Activated CD8-positive, alpha-beta T cell treated with anti-CD3 and anti-CD28 coated beads for 36 hours (primary cell): ENCODE results near the gene P2RX2. TPM values are rescaled to one million over a fixed set of nuclear protein-coding genes. Genes with fewer than 3 reads are reported as not detected.

Source experiments
- ATAC-seq: fragments of 200-7000 bp; cut with Tn5 transposase; one replicate; pipeline ENCODE4 v1.10.0; 2021; ENCODE audit warnings: mild to moderate bottlenecking, moderate library complexity
- CTCF ChIA-PET: fragments of 350-600 bp; sonication (Branson Sonifier 250); formaldehyde crosslinking; loops from one replicate; lab custom pipeline; 2021; ENCODE audit warnings: antibody characterized with exemption; lab: Charles Lee
- POLR2A ChIA-PET: fragments of 350-600 bp; sonication (Branson Sonifier 250); formaldehyde crosslinking; loops from one replicate; lab custom pipeline; 2021; ENCODE audit warnings: antibody characterized with exemption; lab: Charles Lee
- DNase-seq: peaks from one replicate; pipeline ENCODE4 v3.0.0-alpha.2; 2020
- H3K27ac Mint-ChIP-seq: one replicate; pipeline ENCODE4 v1.8.0; 2021; ENCODE audit warnings: mild to moderate bottlenecking, mixed read lengths
- H3K27me3 Mint-ChIP-seq: one replicate; pipeline ENCODE4 v1.8.0; 2021; ENCODE audit warnings: mixed read lengths
- H3K36me3 Mint-ChIP-seq: one replicate; pipeline ENCODE4 v1.8.0; 2021; ENCODE audit warnings: low read depth, mixed read lengths
- H3K4me1 Mint-ChIP-seq: one replicate; pipeline ENCODE4 v1.8.0; 2021; ENCODE audit warnings: low read depth, mixed read lengths
- H3K4me3 Mint-ChIP-seq: one replicate; pipeline ENCODE4 v1.8.0; 2021; ENCODE audit warnings: mild to moderate bottlenecking, moderate library complexity, mixed read lengths
- H3K9me3 Mint-ChIP-seq: one replicate; pipeline ENCODE4 v1.8.0; 2021; ENCODE audit warnings: mixed read lengths
- intact Hi-C: fragments of 100-400 bp; cut with micrococcal nuclease; formaldehyde crosslinking; loops from one replicate; pipeline ENCODE4 v1.10.0; 2022
- total RNA-seq, 2 experiments: library from RNA; stranded (reverse); gene quantifications; one replicate each; pipeline ENCODE4 v1.2.3, GENCODE V29; 2021
- TF ChIP-seq, protein P1 (sequence below): fragments of 200-600 bp; IDR thresholded peaks from one replicate; pipeline ENCODE4 v1.8.0; 2022; ENCODE audit warnings: antibody characterized with exemption, mild to moderate bottlenecking

P2RX2 gene
- total RNA-seq, 2 experiments from 2014 or later, result not detected

DNA sequence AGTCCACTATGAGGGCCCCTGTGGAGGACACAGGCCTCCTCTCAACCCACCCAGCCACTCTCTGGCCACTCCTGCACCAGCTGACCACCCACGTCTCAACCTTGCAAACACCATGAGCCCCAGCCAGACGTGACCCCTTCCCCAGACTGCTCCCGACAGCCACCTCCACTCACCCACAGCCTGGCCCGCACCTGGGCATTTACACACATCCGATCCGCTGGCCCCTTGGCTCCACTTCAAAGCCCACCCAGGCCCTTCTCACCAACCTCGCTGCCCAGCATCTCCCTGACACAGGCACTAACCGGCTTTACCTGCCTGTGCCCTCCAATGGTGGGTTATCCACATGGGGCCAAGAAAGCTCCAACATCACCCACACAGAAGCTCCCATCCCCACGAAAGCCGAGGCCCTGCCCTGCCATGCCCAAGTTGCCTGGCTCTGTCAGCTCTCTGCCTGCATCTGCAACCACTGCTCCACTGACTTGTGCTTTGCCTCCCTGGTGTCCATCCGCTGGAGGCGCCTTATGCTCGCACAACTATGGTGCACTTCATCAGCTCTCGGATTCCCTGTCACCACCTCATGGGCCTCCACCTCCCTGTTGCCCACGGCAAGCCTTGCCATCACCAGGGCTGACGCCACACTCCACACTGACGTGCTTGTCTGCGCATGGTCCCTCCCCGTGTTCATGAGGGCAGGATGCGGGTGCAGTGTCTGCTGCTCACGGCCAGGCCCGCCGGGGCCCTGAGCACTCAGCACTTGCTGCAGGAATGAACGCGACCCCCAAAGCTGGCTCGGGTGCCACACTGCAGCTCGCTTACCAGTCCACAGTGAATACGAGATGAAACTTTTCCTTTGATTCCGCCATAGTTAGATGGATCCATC, 16.7 kb downstream of the P2RX2 start:
- Mint-ChIP-seq H3K9me3 (no peaks in the 10 kb centered on the region), H3K4me1 (no peaks in the 10 kb centered on the region), H3K4me3 (no peak overlapping the region), H3K27ac (no peak overlapping the region), H3K36me3 (peaks cover 73% of the 10 kb centered on the region), H3K27me3 (no peaks in the 10 kb centered on the region)
- ChIA-PET CTCF (interaction anchor here (0.9 kb wide), 1 partner anchor 21 kb away, joined by 4 read pairs; no protein-coding TSS in a partner anchor), POLR2A (interaction anchor here (0.5 to 1.4 kb wide), 2 partner anchors 13 to 74 kb away, joined by 3 to 6 read pairs; no protein-coding TSS in a partner anchor)
- no peak for ATAC-seq
- intact Hi-C loops, result no loop called here
- TF ChIP-seq, protein P1, sequence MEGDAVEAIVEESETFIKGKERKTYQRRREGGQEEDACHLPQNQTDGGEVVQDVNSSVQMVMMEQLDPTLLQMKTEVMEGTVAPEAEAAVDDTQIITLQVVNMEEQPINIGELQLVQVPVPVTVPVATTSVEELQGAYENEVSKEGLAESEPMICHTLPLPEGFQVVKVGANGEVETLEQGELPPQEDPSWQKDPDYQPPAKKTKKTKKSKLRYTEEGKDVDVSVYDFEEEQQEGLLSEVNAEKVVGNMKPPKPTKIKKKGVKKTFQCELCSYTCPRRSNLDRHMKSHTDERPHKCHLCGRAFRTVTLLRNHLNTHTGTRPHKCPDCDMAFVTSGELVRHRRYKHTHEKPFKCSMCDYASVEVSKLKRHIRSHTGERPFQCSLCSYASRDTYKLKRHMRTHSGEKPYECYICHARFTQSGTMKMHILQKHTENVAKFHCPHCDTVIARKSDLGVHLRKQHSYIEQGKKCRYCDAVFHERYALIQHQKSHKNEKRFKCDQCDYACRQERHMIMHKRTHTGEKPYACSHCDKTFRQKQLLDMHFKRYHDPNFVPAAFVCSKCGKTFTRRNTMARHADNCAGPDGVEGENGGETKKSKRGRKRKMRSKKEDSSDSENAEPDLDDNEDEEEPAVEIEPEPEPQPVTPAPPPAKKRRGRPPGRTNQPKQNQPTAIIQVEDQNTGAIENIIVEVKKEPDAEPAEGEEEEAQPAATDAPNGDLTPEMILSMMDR, result no peak
- no peak for DNase-seq

DNA sequence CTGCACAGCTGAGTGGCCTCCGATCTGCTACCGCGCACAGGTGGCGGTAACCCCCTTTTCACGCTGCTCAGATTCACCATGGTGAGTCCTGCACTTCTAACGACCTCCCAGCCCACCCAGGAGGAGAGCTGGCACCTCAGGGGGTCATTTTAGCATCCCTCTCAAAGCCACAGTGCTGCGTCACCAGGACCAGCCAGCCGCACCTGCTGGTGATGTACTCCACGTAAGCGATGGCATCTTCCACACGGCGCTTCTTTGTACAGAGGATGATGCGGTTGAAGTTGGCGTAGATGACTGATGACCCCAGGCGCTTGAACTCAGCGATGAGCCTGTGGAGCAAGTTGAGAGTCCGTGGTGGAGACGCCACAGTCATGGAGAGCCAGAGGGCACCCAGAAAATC, 19.2 kb downstream of the P2RX2 start:
- Mint-ChIP-seq H3K4me3 (no peak overlapping the region), H3K9me3 (no peaks in the 10 kb centered on the region), H3K27me3 (no peaks in the 10 kb centered on the region), H3K36me3 (peaks cover 72% of the 10 kb centered on the region), H3K4me1 (no peaks in the 10 kb centered on the region), H3K27ac (no peak overlapping the region)
- CTCF ChIA-PET, result interaction anchor here (1.2 to 1.4 kb wide), 2 partner anchors 23 kb away, joined by 3 to 6 read pairs; no protein-coding TSS in a partner anchor
- DNase-seq (no peak), ATAC-seq (no peak)
- TF ChIP-seq, protein P1, result no peak
- intact Hi-C loops, result no loop called here
- POLR2A ChIA-PET, result interaction anchor here (0.6 kb wide), 1 partner anchor 254 kb away, joined by 3 read pairs; no protein-coding TSS in a partner anchor

DNA sequence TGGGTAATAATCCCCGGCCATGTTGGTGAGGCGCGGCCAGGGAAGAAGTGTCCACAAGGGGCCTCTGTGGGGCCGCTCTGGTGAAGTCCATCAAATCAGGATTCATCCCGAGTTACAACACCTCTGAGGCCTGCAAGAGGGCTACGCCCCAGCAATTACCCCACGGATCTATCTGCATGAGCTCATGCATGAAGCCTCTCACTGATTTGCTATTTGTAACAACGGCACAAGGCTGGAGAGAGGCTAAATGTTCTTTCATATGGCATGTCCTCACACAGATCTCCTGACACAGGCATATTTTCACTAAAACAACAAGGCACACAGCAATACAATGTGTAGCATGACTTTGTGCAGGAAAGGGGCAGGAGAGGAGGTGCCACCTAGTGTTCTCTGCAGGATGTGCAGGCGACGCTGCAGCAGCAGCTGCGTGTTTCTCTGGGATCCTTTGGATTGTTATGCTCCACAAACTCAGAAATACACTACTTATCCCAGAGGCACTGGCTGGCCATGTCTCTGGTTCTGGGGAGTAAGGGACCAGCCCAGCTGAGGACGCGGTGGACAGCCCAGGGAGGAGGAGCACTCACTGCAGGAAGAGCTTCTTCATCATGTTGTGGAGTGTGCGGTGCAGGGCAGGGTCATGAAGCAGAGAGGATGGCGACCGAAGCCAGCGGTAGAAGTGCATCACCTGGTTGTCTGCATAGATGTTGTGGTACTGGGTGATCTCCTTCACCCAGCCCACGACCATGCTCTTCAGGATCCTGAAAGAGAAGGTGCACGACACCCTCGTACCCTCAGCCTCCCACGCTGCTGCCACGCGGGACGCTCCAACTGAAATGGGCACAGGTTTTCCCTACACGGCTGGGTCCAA, 20.2 kb downstream of the P2RX2 start:
- H3K4me1 Mint-ChIP-seq, result no peaks in the 10 kb centered on the region
- CTCF ChIA-PET, result interaction anchor here (1.2 to 1.4 kb wide), 6 partner anchors 8 to 43 kb away, joined by 3 to 5 read pairs (median 4); no protein-coding TSS in a partner anchor
- H3K36me3 Mint-ChIP-seq, result peaks cover 73% of the 10 kb centered on the region
- H3K27ac Mint-ChIP-seq, result no peak overlapping the region
- ATAC-seq, result peak; percentile 34
- POLR2A ChIA-PET, result no interaction called here
- no peaks in the 10 kb centered on the region for H3K27me3 Mint-ChIP-seq
- DNase-seq, result no peak
- TF ChIP-seq, protein P1, result peak; percentile 57
- H3K4me3 Mint-ChIP-seq, result no peak overlapping the region
- intact Hi-C loops, result no loop called here
- no peaks in the 10 kb centered on the region for H3K9me3 Mint-ChIP-seq

DNA sequence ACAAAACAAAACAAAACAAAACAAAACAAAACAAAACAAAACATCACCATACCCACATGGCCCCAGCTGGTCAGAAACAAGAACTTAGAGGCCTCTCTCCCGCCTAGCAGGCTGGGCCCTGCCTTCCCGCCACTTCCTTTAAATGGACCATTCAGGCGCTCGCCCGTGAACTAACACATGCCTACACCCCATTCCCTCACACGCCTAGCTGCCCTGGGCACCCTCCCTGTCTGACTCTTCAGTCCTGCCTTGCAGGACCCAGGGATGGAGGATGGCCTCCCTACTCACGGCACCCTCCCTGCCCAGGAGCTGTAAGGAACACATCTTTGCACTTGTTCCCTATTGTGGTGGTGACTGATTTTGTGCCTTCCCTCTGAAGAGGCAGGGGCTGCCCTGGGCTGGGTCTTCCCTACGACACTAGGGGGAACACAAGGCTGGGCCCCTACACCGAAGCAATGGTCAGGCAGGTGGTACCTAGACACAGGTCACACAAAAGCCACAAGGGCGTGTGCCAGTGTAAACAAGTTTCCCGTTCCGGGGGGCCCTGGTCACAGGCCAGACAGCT, 21.5 kb downstream of the P2RX2 start:
- DNase-seq, result no peak
- intact Hi-C loops, result no loop called here
- no peak overlapping the region for H3K27ac Mint-ChIP-seq
- H3K27me3 Mint-ChIP-seq, result no peaks in the 10 kb centered on the region
- no peak for ATAC-seq
- H3K36me3 Mint-ChIP-seq, result peaks cover 65% of the 10 kb centered on the region
- TF ChIP-seq, protein P1, result no peak
- ChIA-PET POLR2A (interaction anchor here (1.2 to 1.7 kb wide), 2 partner anchors 9 to 18 kb away, joined by 4 to 5 read pairs; no protein-coding TSS in a partner anchor), CTCF (interaction anchor here (0.9 to 1.8 kb wide), 3 partner anchors 9 to 40 kb away, joined by 3 to 5 read pairs (median 4); no protein-coding TSS in a partner anchor)
- H3K4me3 Mint-ChIP-seq, result no peak overlapping the region
- H3K9me3 Mint-ChIP-seq, result no peaks in the 10 kb centered on the region
- no peaks in the 10 kb centered on the region for H3K4me1 Mint-ChIP-seq
